ENCODE results near the gene MIPOL1. TPM values are rescaled to one million over a fixed set of nuclear protein-coding genes. Genes with fewer than 3 reads are reported as not detected.
A peak's percentile ranks its signal among the peaks of the same experiment; 100 is the strongest.
"Not testable (repeated sequence)": the region's sequence is repeated elsewhere in the genome, so short reads cannot be mapped to it uniquely, and the experiment has no call there.

MIPOL1 gene
- total and polyA plus RNA-seq, 2 of the 4 experiments (the other 2 are of a cell fraction) = 2.7 to 5.9 TPM

GRCh38 chr14:37289688-37290087 is 92.0 kb downstream of the MIPOL1 start:
- dilution Hi-C loops (cut with HindIII; ENCODE audit: low sequenced_read_pairs, unreplicated experiment) = no loop called here
- no CpG with 5 or more reads among the region's 2 CpGs for WGBS, 2 experiments (ENCODE audit: extremely low coverage in 2 of 2, insufficient read length in 1 of 2)
- H2AFZ ChIP-seq (replicated peaks; ENCODE audit: low read length, poor library complexity) = no peak overlapping the region
- H4K5ac ChIP-seq (ENCODE audit: low read depth, low read length) = no peak overlapping the region
- H4K91ac ChIP-seq (ENCODE audit: insufficient read depth, low read depth, low read length) = no peak overlapping the region
- no peak overlapping the region for H3K4ac ChIP-seq (ENCODE audit: low read depth, low read length)
- no peaks in the 10 kb centered on the region for H3K4me1 ChIP-seq (ENCODE audit: control insufficient read depth, insufficient read depth, low read length)
- H3K56ac ChIP-seq (ENCODE audit: extremely low read depth, insufficient read depth, low read length) = no peak overlapping the region
- intact Hi-C loops (cut with micrococcal nuclease) = no loop called here
- H2BK120ac ChIP-seq (ENCODE audit: low read depth, low read length) = no peak overlapping the region
- H4K20me1 ChIP-seq (ENCODE audit: insufficient read depth, low read length) = no peaks in the 10 kb centered on the region
- TF ChIP-seq CEBPB (IDR thresholded peaks at IDR 0.05; ENCODE audit: low read depth, low read length) = peak; percentile 55
- TF ChIP-seq USF2 (IDR thresholded peaks at IDR 0.05; ENCODE audit: low read depth, low read length) = no peak
- no peak overlapping the region for H2BK15ac ChIP-seq (ENCODE audit: low read depth, low read length)
- H3K18ac ChIP-seq (ENCODE audit: low read depth, low read length) = no peak overlapping the region
- no peaks in the 10 kb centered on the region for H3K36me3 ChIP-seq (ENCODE audit: control insufficient read depth, insufficient read depth, low read length)
- H3K9me3 ChIP-seq (ENCODE audit: control insufficient read depth, insufficient read depth, low read length) = 0 out of 2 replicates have a peak, but pooled peaks cover 2% of the 10 kb centered on the region
- H3K79me1 ChIP-seq (ENCODE audit: low read depth in 1 of 2, low read length in 2 of 2) = no peaks in the 10 kb centered on the region
- H2AK5ac ChIP-seq (ENCODE audit: low read depth, low read length) = no peak overlapping the region
- BruUV-seq (replicated peaks) = no TSS peak
- in situ Hi-C loops (cut with MboI; ENCODE audit: low sequenced_read_pairs) = no loop called here
- H3K23ac ChIP-seq (ENCODE audit: low read depth, low read length) = no peak overlapping the region
- no peaks in the 10 kb centered on the region for H3K27me3 ChIP-seq (ENCODE audit: control insufficient read depth, insufficient read depth, low read length)
- no peak for ATAC-seq (ENCODE audit: low read depth)
- no peak overlapping the region for H2BK20ac ChIP-seq (ENCODE audit: low read depth, low read length)
- H3K4me2 ChIP-seq (ENCODE audit: low read depth, low read length) = no peak overlapping the region
- CTCF ChIA-PET = no interaction called here
- H2AK9ac ChIP-seq (replicated peaks; ENCODE audit: low read depth, low read length, poor library complexity) = no peak overlapping the region
- no peak overlapping the region for H3K4me3 ChIP-seq (ENCODE audit: insufficient read depth, low read depth, low read length)
- POLR2A ChIA-PET (ENCODE audit: unreplicated experiment) = no interaction called here
- H3K9ac ChIP-seq (ENCODE audit: low read depth, low read length) = no peak overlapping the region
- H3K14ac ChIP-seq (replicated peaks; ENCODE audit: low read depth, low read length) = no peak overlapping the region
- no peak overlapping the region for H4K8ac ChIP-seq (ENCODE audit: low read depth in 2 of 2, low read length in 2 of 2)
- no peaks in the 10 kb centered on the region for H3K9me1 ChIP-seq (ENCODE audit: insufficient read depth, low read length)
- no peak overlapping the region for H3K27ac ChIP-seq (ENCODE audit: insufficient read depth, low read length)
- no peak for DNase-seq
- H2BK5ac ChIP-seq (ENCODE audit: low read depth, low read length, poor library complexity, severe bottlenecking) = no peak overlapping the region

- WGBS, 2 experiments (ENCODE audit: extremely low coverage in 2 of 2, insufficient read length in 1 of 2) = no CpG with 5 or more reads among the region's 1 CpG
- H3K79me1 ChIP-seq (ENCODE audit: low read depth in 1 of 2, low read length in 2 of 2); H2AK9ac ChIP-seq (replicated peaks; ENCODE audit: low read depth, low read length, poor library complexity); H3K9me1 ChIP-seq (ENCODE audit: insufficient read depth, low read length); CTCF ChIA-PET; H3K56ac ChIP-seq (ENCODE audit: extremely low read depth, insufficient read depth, low read length); dilution Hi-C loops (cut with HindIII; ENCODE audit: low sequenced_read_pairs, unreplicated experiment); H2BK5ac ChIP-seq (ENCODE audit: low read depth, low read length, poor library complexity, severe bottlenecking); H3K9ac ChIP-seq (ENCODE audit: low read depth, low read length); intact Hi-C loops (cut with micrococcal nuclease); H2AK5ac ChIP-seq (ENCODE audit: low read depth, low read length); H2BK120ac ChIP-seq (ENCODE audit: low read depth, low read length); in situ Hi-C loops (cut with MboI; ENCODE audit: low sequenced_read_pairs); H2BK20ac ChIP-seq (ENCODE audit: low read depth, low read length); H2BK15ac ChIP-seq (ENCODE audit: low read depth, low read length); H4K8ac ChIP-seq (ENCODE audit: low read depth in 2 of 2, low read length in 2 of 2); H4K91ac ChIP-seq (ENCODE audit: insufficient read depth, low read depth, low read length); H3K4me3 ChIP-seq (ENCODE audit: insufficient read depth, low read depth, low read length); H4K5ac ChIP-seq (ENCODE audit: low read depth, low read length); H3K27ac ChIP-seq (ENCODE audit: insufficient read depth, low read length); H3K36me3 ChIP-seq (ENCODE audit: control insufficient read depth, insufficient read depth, low read length); H3K4ac ChIP-seq (ENCODE audit: low read depth, low read length); H2AFZ ChIP-seq (replicated peaks; ENCODE audit: low read length, poor library complexity); POLR2A ChIA-PET (ENCODE audit: unreplicated experiment); H3K9me3 ChIP-seq (ENCODE audit: control insufficient read depth, insufficient read depth, low read length); BruUV-seq (replicated peaks); H3K23ac ChIP-seq (ENCODE audit: low read depth, low read length); H3K4me2 ChIP-seq (ENCODE audit: low read depth, low read length); H3K4me1 ChIP-seq (ENCODE audit: control insufficient read depth, insufficient read depth, low read length); H3K27me3 ChIP-seq (ENCODE audit: control insufficient read depth, insufficient read depth, low read length); H4K20me1 ChIP-seq (ENCODE audit: insufficient read depth, low read length); DNase-seq; ATAC-seq (ENCODE audit: low read depth); H3K14ac ChIP-seq (replicated peaks; ENCODE audit: low read depth, low read length); H3K18ac ChIP-seq (ENCODE audit: low read depth, low read length): not testable (repeated sequence)
Measured at GRCh38 chr14:37295262-37295661, 97.5 kb downstream of the MIPOL1 start.
